GM10847 (cell line): ENCODE measurements around the gene TMEM54.

Source experiments
- POLR2A ChIP-seq: IDR thresholded peaks from 2 replicates; pipeline ENCODE4 v1.6.1; 2011; ENCODE audit not compliant: insufficient read length; ENCODE audit errors: extremely low read depth

The TMEM54 gene

GRCh38 chr1:32892368-32893197 is 8.6 kb downstream of the TMEM54 start:
- no peak for TF ChIP-seq POLR2A

GRCh38 chr1:32891630-32892029 is 9.6 kb downstream of the TMEM54 start:
- no peak for TF ChIP-seq POLR2A

- TF ChIP-seq POLR2A, result no peak
Observed at GRCh38 chr1:32891241-32891570, 10.0 kb downstream of the TMEM54 start.

- TF ChIP-seq POLR2A, result no peak
Observed at GRCh38 chr1:32890516-32891240, 10.5 kb downstream of the TMEM54 start.

GRCh38 chr1:32889731-32890278 is 11.4 kb downstream of the TMEM54 start:
- TF ChIP-seq POLR2A, result no peak

GRCh38 chr1:32888677-32889420 is 12.3 kb downstream of the TMEM54 start:
- no peak for TF ChIP-seq POLR2A

GRCh38 chr1:32888134-32888533 is 13.1 kb downstream of the TMEM54 start:
- no peak for TF ChIP-seq POLR2A

- no peak for TF ChIP-seq POLR2A
Observed at GRCh38 chr1:32887623-32888022, 13.6 kb downstream of the TMEM54 start.

- TF ChIP-seq POLR2A, result no peak
Observed at GRCh38 chr1:32886828-32887414, 14.3 kb downstream of the TMEM54 start.

- TF ChIP-seq POLR2A, result no peak
Observed at GRCh38 chr1:32886004-32886827, 15.0 kb downstream of the TMEM54 start, which contains the start of gene HPCA. Gene HPCA, plus strand, starts transcription at chr1:32886491. Its CDS starts 2,408 bp downstream, at chr1:32888899.

- no peak for TF ChIP-seq POLR2A
Observed at GRCh38 chr1:32885676-32886003, 15.5 kb downstream of the TMEM54 start.

GRCh38 chr1:32884726-32885125 is 16.5 kb downstream of the TMEM54 start:
- TF ChIP-seq POLR2A, result no peak

GRCh38 chr1:32884032-32884372 is 17.2 kb downstream of the TMEM54 start:
- no peak for TF ChIP-seq POLR2A

- TF ChIP-seq POLR2A, result no peak
Observed at GRCh38 chr1:32883338-32884031, 17.7 kb downstream of the TMEM54 start.
